Type B pancreatic cell (in vitro differentiated cells): Measurements from ENCODE around the gene MBOAT7. TPM values are rescaled to one million over a fixed set of nuclear protein-coding genes. Genes with fewer than 3 reads are reported as not detected.

ENCODE experiments used
- DNase-seq: peaks from one replicate; pipeline ENCODE4 v3.0.0; 2021; ENCODE audit warnings: mixed read lengths; ENCODE audit not compliant: unreplicated experiment; ENCODE audit errors: extremely low spot score
- H3K27ac Mint-ChIP-seq: 2 replicates; pipeline ENCODE4 v1.8.0; 2021; ENCODE audit warnings: mild to moderate bottlenecking, mixed read lengths
- H3K27me3 Mint-ChIP-seq: 2 replicates; pipeline ENCODE4 v1.8.0; 2021; ENCODE audit warnings: mixed read lengths
- H3K36me3 Mint-ChIP-seq: 2 replicates; pipeline ENCODE4 v1.8.0; 2021; ENCODE audit warnings: mixed read lengths
- H3K4me1 Mint-ChIP-seq: one replicate; pipeline ENCODE4 v1.8.0; 2021; ENCODE audit warnings: mixed read lengths; ENCODE audit not compliant: unreplicated experiment
- H3K4me3 Mint-ChIP-seq: 2 replicates; pipeline ENCODE4 v1.8.0; 2021; ENCODE audit warnings: mild to moderate bottlenecking, mixed read lengths
- H3K9me3 Mint-ChIP-seq: 2 replicates; pipeline ENCODE4 v1.8.0; 2021; ENCODE audit warnings: mixed read lengths
- CTCF ChIP-seq: fragments of 200-600 bp; sonication (generic); conservative IDR thresholded peaks from 2 replicates; pipeline ENCODE4 v1.5.0; 2021; ENCODE audit warnings: antibody characterized with exemption, mild to moderate bottlenecking
- total RNA-seq: library from RNA; stranded (reverse); gene quantifications from 2 replicates; pipeline ENCODE4 v1.2.1, GENCODE V29; 2021; ENCODE audit warnings: low replicate concordance

MBOAT7 gene
- total RNA-seq, 1 donor from 2014 or later, result 73.3 TPM

- Mint-ChIP-seq H3K4me3 (peak overlapping the region; percentile 44), H3K9me3 (no peaks in the 10 kb centered on the region), H3K27ac (peak overlapping the region; percentile 88), H3K27me3 (no peaks in the 10 kb centered on the region), H3K36me3 (peaks cover 6% of the 10 kb centered on the region), H3K4me1 (peaks cover 10% of the 10 kb centered on the region)
- peak; percentile 79 for DNase-seq
- TF ChIP-seq CTCF, result peak; percentile 75
Observed at GRCh38 chr19:54179921-54180461, 9.4 kb downstream of the MBOAT7 start.

- H3K27me3 Mint-ChIP-seq, result no peaks in the 10 kb centered on the region
- no peak for DNase-seq
- peaks cover 10% of the 10 kb centered on the region for H3K4me1 Mint-ChIP-seq
- no peak for TF ChIP-seq CTCF
- H3K4me3 Mint-ChIP-seq, result no peak overlapping the region
- peaks cover 6% of the 10 kb centered on the region for H3K36me3 Mint-ChIP-seq
- H3K27ac Mint-ChIP-seq, result peak overlapping the region; percentile 88
- no peaks in the 10 kb centered on the region for H3K9me3 Mint-ChIP-seq
Observed at GRCh38 chr19:54179262-54179852, 10.0 kb downstream of the MBOAT7 start.

- Mint-ChIP-seq H3K9me3 (no peaks in the 10 kb centered on the region), H3K4me3 (no peak overlapping the region), H3K27me3 (no peaks in the 10 kb centered on the region), H3K36me3 (peaks cover 6% of the 10 kb centered on the region), H3K27ac (peak overlapping the region; percentile 49), H3K4me1 (peaks cover 10% of the 10 kb centered on the region)
- no peak for TF ChIP-seq CTCF
- DNase-seq, result no peak
Observed at GRCh38 chr19:54178581-54179261, 10.7 kb downstream of the MBOAT7 start.

GRCh38 chr19:54173951-54174834 lies 15.2 kb downstream of the MBOAT7 start:
- no peak overlapping the region for H3K27ac Mint-ChIP-seq
- DNase-seq, result no peak

More at GRCh38 chr19:54173951-54174834, 15.2 kb downstream of the MBOAT7 start:
- H3K27me3 Mint-ChIP-seq, result no peaks in the 10 kb centered on the region
- H3K36me3 Mint-ChIP-seq, result peaks cover 3% of the 10 kb centered on the region
- no peak overlapping the region for H3K4me3 Mint-ChIP-seq
- no peak for TF ChIP-seq CTCF
- H3K9me3 Mint-ChIP-seq, result no peaks in the 10 kb centered on the region
- peaks cover 4% of the 10 kb centered on the region for H3K4me1 Mint-ChIP-seq
